Measurements from ENCODE around the gene GZMM.

GRCh38 chr19:531753-532560 lies 11.9 kb upstream of the GZMM start, which contains the start of gene CDC34:
- TF ChIP-seq CTCF (IDR thresholded peaks at IDR 0.05) (no peak), POLR2A (IDR thresholded peaks at IDR 0.05) (peak in 1 of 2 donors; percentile 68)
